IMR-90 (cell line): ENCODE measurements around the gene AGAP1. TPM values are rescaled to one million over a fixed set of nuclear protein-coding genes. Genes with fewer than 3 reads are reported as not detected.

Source experiments
- ATAC-seq: fragments of 200-7000 bp; cut with Tn5 transposase; 2 replicates; pipeline ENCODE4 v1.9.1; 2020; ENCODE audit warnings: low read depth, mild to moderate bottlenecking, moderate library complexity
- BruUV-seq: library from RNA; stranded (reverse); fragments of 400-500 nt; replicated peaks from 2 replicates; lab custom pipeline; 2021; lab: Mats Ljungman, UMichigan
- CTCF ChIA-PET: fragments of 300-600 bp; formaldehyde crosslinking; extraction: SDS; loops from one replicate; lab custom pipeline; 2021; ENCODE audit warnings: antibody characterized with exemption; lab: Yijun Ruan, JAX
- POLR2A ChIA-PET: fragments of 300-600 bp; sonication (Branson Sonifier 250); formaldehyde crosslinking; loops from one replicate; lab custom pipeline; 2022; ENCODE audit warnings: antibody characterized with exemption; ENCODE audit not compliant: unreplicated experiment; lab: Charles Lee
- DNase-seq: peaks from one replicate; pipeline ENCODE4 v3.0.0; 2013
- H2AFZ ChIP-seq: replicated peaks from 2 replicates; pipeline ENCODE3; 2013; ENCODE audit warnings: low read length, mild to moderate bottlenecking; ENCODE audit not compliant: poor library complexity
- H2AK5ac ChIP-seq: 2 replicates; pipeline ENCODE4 v1.6.1; 2013; ENCODE audit warnings: low read depth, low read length, inconsistent platforms
- H2AK9ac ChIP-seq: replicated peaks from 2 replicates; pipeline ENCODE3; 2013; ENCODE audit warnings: mild to moderate bottlenecking, low read depth, low read length, moderate library complexity; ENCODE audit not compliant: poor library complexity
- H2BK120ac ChIP-seq: 2 replicates; pipeline ENCODE4 v1.6.1; 2013; ENCODE audit warnings: low read depth, low read length, inconsistent platforms
- H2BK15ac ChIP-seq: 3 replicates; pipeline ENCODE4 v1.6.1; 2013; ENCODE audit warnings: low read depth, low read length, inconsistent platforms
- H2BK20ac ChIP-seq: 2 replicates; pipeline ENCODE4 v1.6.1; 2013; ENCODE audit warnings: low read depth, mild to moderate bottlenecking, inconsistent platforms, low read length, moderate library complexity
- H2BK5ac ChIP-seq: 2 replicates; pipeline ENCODE4 v1.6.1; 2013; ENCODE audit warnings: mild to moderate bottlenecking, low read depth, low read length, inconsistent platforms; ENCODE audit not compliant: poor library complexity, severe bottlenecking
- H3K14ac ChIP-seq: replicated peaks from 2 replicates; pipeline ENCODE4 v1.6.1; 2013; ENCODE audit warnings: low read depth, low read length, inconsistent platforms
- H3K18ac ChIP-seq: 2 replicates; pipeline ENCODE4 v1.6.1; 2013; ENCODE audit warnings: low read depth, low read length, control low read depth
- H3K23ac ChIP-seq: 2 replicates; pipeline ENCODE4 v1.6.1; 2013; ENCODE audit warnings: low read depth, low read length, inconsistent platforms
- H3K27ac ChIP-seq: 2 replicates; pipeline ENCODE4 v1.5.1; 2013; ENCODE audit warnings: mild to moderate bottlenecking, control low read depth, low read length; ENCODE audit not compliant: insufficient read depth
- H3K27me3 ChIP-seq: 2 replicates; pipeline ENCODE4 v1.6.1; 2013; ENCODE audit warnings: low read length; ENCODE audit not compliant: control insufficient read depth, insufficient read depth
- H3K36me3 ChIP-seq: 2 replicates; pipeline ENCODE4 v1.6.1; 2013; ENCODE audit warnings: low read length, mixed read lengths; ENCODE audit not compliant: control insufficient read depth, insufficient read depth
- H3K4ac ChIP-seq: 2 replicates; pipeline ENCODE4 v1.6.1; 2013; ENCODE audit warnings: low read depth, low read length, inconsistent platforms
- H3K4me1 ChIP-seq: 2 replicates; pipeline ENCODE4 v1.6.1; 2013; ENCODE audit warnings: low read length, mixed read lengths; ENCODE audit not compliant: control insufficient read depth, insufficient read depth
- H3K4me2 ChIP-seq: 2 replicates; pipeline ENCODE4 v1.6.1; 2013; ENCODE audit warnings: low read depth, mild to moderate bottlenecking, control low read depth, low read length, moderate library complexity
- H3K4me3 ChIP-seq: 2 replicates; pipeline ENCODE4 v1.5.1; 2013; ENCODE audit warnings: low read depth, mild to moderate bottlenecking, control low read depth, low read length, moderate library complexity; ENCODE audit not compliant: insufficient read depth
- H3K56ac ChIP-seq: 2 replicates; pipeline ENCODE4 v1.6.1; 2013; ENCODE audit warnings: low read length, inconsistent platforms; ENCODE audit not compliant: insufficient read depth; ENCODE audit errors: extremely low read depth
- H3K79me1 ChIP-seq, 2 experiments: 2 replicates each; pipeline ENCODE4 v1.6.1; 2013; ENCODE audit warnings: low read length in 2 of 2, inconsistent platforms in 1 of 2, low read depth in 1 of 2
- H3K9ac ChIP-seq: 2 replicates; pipeline ENCODE4 v1.6.1; 2013; ENCODE audit warnings: low read depth, low read length, control low read depth
- H3K9me1 ChIP-seq: 2 replicates; pipeline ENCODE4 v1.6.1; 2013; ENCODE audit warnings: low read length, inconsistent platforms; ENCODE audit not compliant: insufficient read depth
- H3K9me3 ChIP-seq: 2 replicates; pipeline ENCODE4 v1.6.1; 2013; ENCODE audit warnings: low read length; ENCODE audit not compliant: control insufficient read depth, insufficient read depth
- H4K20me1 ChIP-seq: 2 replicates; pipeline ENCODE4 v1.6.1; 2013; ENCODE audit warnings: low read length, inconsistent platforms; ENCODE audit not compliant: insufficient read depth
- H4K5ac ChIP-seq: 2 replicates; pipeline ENCODE4 v1.6.1; 2013; ENCODE audit warnings: mild to moderate bottlenecking, low read depth, low read length, control low read depth
- H4K8ac ChIP-seq, 2 experiments: 2 replicates each; pipeline ENCODE4 v1.6.1; 2013; ENCODE audit warnings: low read depth in 2 of 2, low read length in 2 of 2, control low read depth in 1 of 2, inconsistent platforms in 1 of 2
- H4K91ac ChIP-seq: 2 replicates; pipeline ENCODE4 v1.6.1; 2013; ENCODE audit warnings: low read depth, low read length, inconsistent platforms; ENCODE audit not compliant: insufficient read depth
- CEBPB ChIP-seq: IDR thresholded peaks from 2 replicates; pipeline ENCODE4 v1.6.1; 2012; ENCODE audit warnings: low read depth, low read length, improper control_type of control experiment
- CHD1 ChIP-seq: IDR thresholded peaks from 2 replicates; pipeline ENCODE4 v1.6.1; 2012; ENCODE audit warnings: low read depth, low read length, improper control_type of control experiment
- CTCF ChIP-seq: conservative IDR thresholded peaks from 2 replicates; pipeline ENCODE4 v1.5.1; 2012; ENCODE audit warnings: mild to moderate bottlenecking, low read depth, low read length, improper control_type of control experiment
- ELK1 ChIP-seq: fragments of 150-350 bp; IDR thresholded peaks from 2 replicates; pipeline ENCODE4 v1.6.1; 2016; ENCODE audit warnings: low read depth, mild to moderate bottlenecking, low read length, moderate library complexity, borderline replicate concordance
- FOS ChIP-seq: fragments of 150-350 bp; IDR thresholded peaks from 2 replicates; pipeline ENCODE4 v1.6.1; 2016; ENCODE audit warnings: low read depth, low read length
- MAFK ChIP-seq: IDR thresholded peaks from 2 replicates; pipeline ENCODE4 v1.6.1; 2012; ENCODE audit warnings: low read depth, low read length, improper control_type of control experiment
- MAZ ChIP-seq: IDR thresholded peaks from 2 replicates; pipeline ENCODE4 v1.6.1; 2012; ENCODE audit warnings: low read depth, mild to moderate bottlenecking, low read length, improper control_type of control experiment, moderate library complexity, borderline replicate concordance
- MXI1 ChIP-seq: IDR thresholded peaks from 2 replicates; pipeline ENCODE4 v1.6.1; 2012; ENCODE audit warnings: low read depth, mild to moderate bottlenecking, low read length, moderate library complexity, borderline replicate concordance
- NFE2L2 ChIP-seq: fragments of 150-350 bp; IDR thresholded peaks from 2 replicates; pipeline ENCODE4 v1.6.1; 2016; ENCODE audit warnings: low read depth, mild to moderate bottlenecking, low read length
- POLR2A ChIP-seq: IDR thresholded peaks from 2 replicates; pipeline ENCODE4 v1.6.1; 2012; ENCODE audit warnings: mild to moderate bottlenecking, low read depth, low read length
- RAD21 ChIP-seq: IDR thresholded peaks from 2 replicates; pipeline ENCODE4 v1.6.1; 2012; ENCODE audit warnings: low read length, improper control_type of control experiment
- RCOR1 ChIP-seq: IDR thresholded peaks from 2 replicates; pipeline ENCODE4 v1.6.1; 2012; ENCODE audit warnings: mild to moderate bottlenecking, low read length, improper control_type of control experiment; ENCODE audit not compliant: insufficient replicate concordance
- RFX5 ChIP-seq: IDR thresholded peaks from 2 replicates; pipeline ENCODE4 v1.8.0; 2012; ENCODE audit warnings: low read depth, mild to moderate bottlenecking, low read length, moderate library complexity
- USF2 ChIP-seq: fragments of 150-350 bp; IDR thresholded peaks from 2 replicates; pipeline ENCODE4 v1.6.1; 2017; ENCODE audit warnings: mild to moderate bottlenecking, antibody characterized with exemption, low read length, low read depth
- WGBS, 2 experiments: methylation state at CpG; one replicate each; pipeline versions ENCODE4 v1.1.5 to v1.1.7; 2013; ENCODE audit warnings: missing lambda C conversion rate in 2 of 2; ENCODE audit not compliant: insufficient read length in 1 of 2; ENCODE audit errors: extremely low coverage in 2 of 2; 5-methylcytosine and 5-hydroxymethylcytosine counted together
- dilution Hi-C: fragments of 300-500 bp; cut with HindIII; formaldehyde crosslinking; loops from one replicate; pipeline ENCODE4 v1.14.3; 2018; ENCODE audit warnings: low sequenced_read_pairs; ENCODE audit not compliant: unreplicated experiment
- in situ Hi-C: fragments of 300-500 bp; cut with MboI; formaldehyde crosslinking; loops from 3 replicates; pipeline ENCODE4 v1.14.3; 2019; ENCODE audit warnings: low sequenced_read_pairs, inconsistent platforms, mixed read lengths
- intact Hi-C: fragments of 100-400 bp; cut with micrococcal nuclease; formaldehyde crosslinking; loops from 2 replicates; pipeline ENCODE4 v1.10.0; 2022
- polyA plus RNA-seq, 3 experiments: library from polyadenylated mRNA; depleted of rRNA; stranded (reverse); fragments of >200 nt; gene quantifications; 2 replicates each; pipeline ENCODE4 v1.2.3, GENCODE V29; 2012; ENCODE audit warnings: low replicate concordance in 1 of 3
- total RNA-seq: library from RNA; depleted of rRNA; stranded (reverse); fragments of >200 nt; gene quantifications from 2 replicates; pipeline ENCODE4 v1.2.3, GENCODE V29; 2012

AGAP1 gene
- total and polyA plus RNA-seq, 2 of the 4 experiments (the other 2 are of a cell fraction): 15.1 to 16.4 TPM

- no peak overlapping the region for H2BK15ac ChIP-seq
- H2AFZ ChIP-seq: no peak overlapping the region
- no peak overlapping the region for H4K8ac ChIP-seq
- H2AK9ac ChIP-seq: no peak overlapping the region
- POLR2A ChIA-PET: no interaction called here
- intact Hi-C loops (no loop called here), in situ Hi-C loops (no loop called here), dilution Hi-C loops (no loop called here)
- H4K91ac ChIP-seq: no peak overlapping the region
- DNase-seq (no peak), ATAC-seq (no peak)
- no peak overlapping the region for H2BK120ac ChIP-seq
- WGBS, 2 experiments: 100% methylated on average over 2 of the region's 10 CpGs; no CpG with 5 or more reads in 1 of the 2 experiments
- H3K56ac ChIP-seq: no peak overlapping the region
- H3K36me3 ChIP-seq: peaks cover 28% of the 10 kb centered on the region
- H4K5ac ChIP-seq: no peak overlapping the region
- no peak overlapping the region for H3K14ac ChIP-seq
- TF ChIP-seq MAZ (no peak), FOS (no peak), RFX5 (no peak), USF2 (no peak), ELK1 (no peak), MXI1 (no peak), MAFK (no peak), RAD21 (no peak), CEBPB (no peak), RCOR1 (no peak), CHD1 (no peak), CTCF (no peak), POLR2A (no peak), NFE2L2 (no peak)
- no peak overlapping the region for H3K23ac ChIP-seq
- CTCF ChIA-PET: interaction anchor here (0.7 kb wide), 1 partner anchor 536 kb away, joined by 3 read pairs; no protein-coding TSS in a partner anchor
- no peaks in the 10 kb centered on the region for H3K79me1 ChIP-seq
- H3K9me3 ChIP-seq: no peaks in the 10 kb centered on the region
- no peaks in the 10 kb centered on the region for H4K20me1 ChIP-seq
- H3K4me2 ChIP-seq: no peak overlapping the region
- no TSS peak for BruUV-seq
- H2AK5ac ChIP-seq: no peak overlapping the region
- no peak overlapping the region for H3K4me3 ChIP-seq
- H2BK5ac ChIP-seq: no peak overlapping the region
- H3K18ac ChIP-seq: no peak overlapping the region
- no peak overlapping the region for H3K4ac ChIP-seq
- H3K27me3 ChIP-seq: no peaks in the 10 kb centered on the region
- no peak overlapping the region for H3K9ac ChIP-seq
- no peaks in the 10 kb centered on the region; the same call in 1 of the 2 replicates for H3K4me1 ChIP-seq
- H2BK20ac ChIP-seq: no peak overlapping the region
- H3K9me1 ChIP-seq: 0 out of 2 replicates have a peak, but pooled peaks cover 3% of the 10 kb centered on the region
- H3K27ac ChIP-seq: no peak overlapping the region
These were observed 314.5 kb downstream of the AGAP1 start for GRCh38 chr2:235808366-235808765.
